A549 (cell line): ENCODE data around the gene TFPT. TPM values are rescaled to one million over a fixed set of nuclear protein-coding genes. Genes with fewer than 3 reads are reported as not detected.

ENCODE experiments used
- ATAC-seq, 2 experiments: fragments of 200-7000 bp in 1 of 2; fragments of >200 bp in 1 of 2; cut with Nextera tagmentation in 1 of 2; cut with Tn5 transposase in 1 of 2; 3 replicates each; pipeline versions ENCODE4 v1.8.0 to v1.9.1; 2018 to 2020; ENCODE audit warnings: mild to moderate bottlenecking in 1 of 2, moderate library complexity in 1 of 2
- CTCF ChIA-PET: fragments of 300-600 bp; sonication (Branson Sonifier 250); formaldehyde crosslinking; extraction: SDS; loops from one replicate; lab custom pipeline; 2021; ENCODE audit warnings: antibody characterized with exemption, inconsistent platforms; lab: Yijun Ruan, JAX
- POLR2A ChIA-PET: fragments of 350-600 bp; formaldehyde crosslinking; extraction: SDS; loops from one replicate; lab custom pipeline; 2021; ENCODE audit warnings: antibody characterized with exemption, inconsistent platforms; lab: Yijun Ruan, JAX
- DNase-seq, 2 experiments: peaks; one replicate each; pipeline versions ENCODE4 v3.0.0 to v3.0.0-alpha.2; 2011 to 2016; ENCODE audit warnings: low read depth in 1 of 2, low spot score in 1 of 2
- FAIRE-seq: peaks from 2 replicates; lab custom pipeline; 2011; peaks lifted over from hg19 to GRCh38; lab: Jason Lieb, UNC
- H3K27ac ChIP-seq, 2 experiments: fragments of >200 bp; sonication (Bioruptor Twin); formaldehyde crosslinking; 3 replicates each; pipeline ENCODE4 v1.5.1; 2016 to 2017
- H3K4me1 ChIP-seq: fragments of >200 bp; sonication (Bioruptor Twin); formaldehyde crosslinking; 3 replicates; pipeline ENCODE4 v1.6.1; 2016
- H3K4me2 ChIP-seq: fragments of >200 bp; sonication (Bioruptor Twin); formaldehyde crosslinking; 3 replicates; pipeline ENCODE4 v1.6.1; 2016
- H3K4me3 ChIP-seq: fragments of >200 bp; sonication (Bioruptor Twin); formaldehyde crosslinking; 3 replicates; pipeline ENCODE4 v1.5.1; 2016
- H3K9me3 ChIP-seq: fragments of >200 bp; sonication (Bioruptor Twin); formaldehyde crosslinking; 3 replicates; pipeline ENCODE4 v1.6.1; 2016
- CBX8 ChIP-seq: fragments of 200-600 bp; sonication (generic); IDR thresholded peaks from 2 replicates; pipeline ENCODE4 v1.6.1; 2016
- CHD2 ChIP-seq: fragments of 150-350 bp; IDR thresholded peaks from 2 replicates; pipeline ENCODE4 v1.6.1; 2014; ENCODE audit warnings: low read length; ENCODE audit not compliant: partially characterized antibody
- CHD4 ChIP-seq: fragments of 200-600 bp; sonication (generic); IDR thresholded peaks from 2 replicates; pipeline ENCODE4 v1.6.1; 2016; ENCODE audit warnings: antibody characterized with exemption, mild to moderate bottlenecking, borderline replicate concordance
- E2F6 ChIP-seq: IDR thresholded peaks from 2 replicates; pipeline ENCODE4 v1.6.1; 2012; ENCODE audit warnings: low read depth, borderline replicate concordance
- EHF ChIP-seq: fragments of 250-450 bp; sonication (Bioruptor Pico); IDR thresholded peaks from 2 replicates; pipeline ENCODE4 v1.5.0; 2020; ENCODE audit warnings: mild to moderate bottlenecking
- EHMT2 ChIP-seq: fragments of 200-600 bp; sonication (generic); IDR thresholded peaks from 2 replicates; pipeline ENCODE4 v1.6.1; 2016; ENCODE audit warnings: antibody characterized with exemption, low read depth, mild to moderate bottlenecking, moderate library complexity
- FOSB ChIP-seq: fragments of 250-450 bp; sonication (Bioruptor Pico); IDR thresholded peaks from 2 replicates; pipeline ENCODE4 v1.5.0; 2020; ENCODE audit warnings: mild to moderate bottlenecking, moderate library complexity
- FOSL2 ChIP-seq, 2 experiments: fragments of 450-650 bp in 1 of 2; fragments of >200 bp in 1 of 2; sonication (Bioruptor Twin) in 1 of 2; formaldehyde crosslinking; IDR thresholded peaks; 2 replicates each; pipeline versions ENCODE4 v1.5.0 to v1.6.1; 2016 to 2020; ENCODE audit warnings: mild to moderate bottlenecking in 1 of 2, moderate library complexity in 1 of 2
- FOXS1 ChIP-seq: fragments of 250-450 bp; sonication (Bioruptor Pico); IDR thresholded peaks from 2 replicates; pipeline ENCODE4 v1.5.0; 2020; ENCODE audit warnings: mild to moderate bottlenecking, moderate library complexity
- GATA3 ChIP-seq: IDR thresholded peaks from 2 replicates; pipeline ENCODE4 v1.6.1; 2012; ENCODE audit warnings: borderline replicate concordance
- HDAC2 ChIP-seq: fragments of 200-600 bp; sonication (generic); IDR thresholded peaks from 2 replicates; pipeline ENCODE4 v1.6.1; 2016
- HMGXB4 ChIP-seq: fragments of 250-450 bp; sonication (Bioruptor Pico); IDR thresholded peaks from 2 replicates; pipeline ENCODE4 v1.5.0; 2021; ENCODE audit warnings: mild to moderate bottlenecking, moderate library complexity, borderline replicate concordance
- JUNB ChIP-seq: fragments of >200 bp; sonication (Bioruptor Twin); formaldehyde crosslinking; IDR thresholded peaks from 2 replicates; pipeline ENCODE4 v1.6.1; 2016
- KDM1A ChIP-seq: fragments of 200-600 bp; sonication (generic); IDR thresholded peaks from 2 replicates; pipeline ENCODE4 v1.6.1; 2016; ENCODE audit warnings: low read depth, mild to moderate bottlenecking
- KDM5A ChIP-seq: fragments of 200-600 bp; sonication (generic); IDR thresholded peaks from 2 replicates; pipeline ENCODE4 v1.6.1; 2016; ENCODE audit warnings: antibody characterized with exemption, mild to moderate bottlenecking
- MAZ ChIP-seq: fragments of 150-350 bp; IDR thresholded peaks from 2 replicates; pipeline ENCODE4 v1.6.1; 2014; ENCODE audit warnings: antibody characterized with exemption, low read depth, low read length, borderline replicate concordance
- MYC ChIP-seq: IDR thresholded peaks from 2 replicates; pipeline ENCODE4 v1.6.1; 2012; ENCODE audit warnings: mild to moderate bottlenecking, inconsistent platforms, low read length, improper control_type of control experiment, borderline replicate concordance
- NFE2L2 ChIP-seq: fragments of 150-350 bp; conservative IDR thresholded peaks from 2 replicates; pipeline ENCODE4 v1.6.1; 2014; ENCODE audit warnings: low read length
- NPAS2 ChIP-seq: fragments of 250-450 bp; sonication (Bioruptor Pico); IDR thresholded peaks from 2 replicates; pipeline ENCODE4 v1.8.0; 2022; ENCODE audit warnings: mild to moderate bottlenecking, moderate library complexity, borderline replicate concordance
- NR3C1 ChIP-seq: fragments of >200 bp; sonication (Bioruptor Twin); formaldehyde crosslinking; IDR thresholded peaks from 3 replicates; pipeline ENCODE4 v1.6.1; 2017
- POLR2A ChIP-seq: IDR thresholded peaks from 2 replicates; pipeline ENCODE4 v1.6.1; 2012; ENCODE audit warnings: mild to moderate bottlenecking, low read length
- POLR2AphosphoS2 ChIP-seq: conservative IDR thresholded peaks from 2 replicates; pipeline ENCODE4 v1.6.1; 2012; ENCODE audit warnings: low read length, improper control_type of control experiment, inconsistent platforms
- RARB ChIP-seq: fragments of 250-450 bp; sonication (Bioruptor Pico); IDR thresholded peaks from 2 replicates; pipeline ENCODE4 v1.8.0; 2021; ENCODE audit warnings: mild to moderate bottlenecking, moderate library complexity
- RFX5 ChIP-seq: fragments of 450-650 bp; IDR thresholded peaks from 2 replicates; pipeline ENCODE4 v1.7.1; 2014; ENCODE audit warnings: antibody characterized with exemption, mild to moderate bottlenecking, moderate library complexity
- SREBF2 ChIP-seq: fragments of 450-650 bp; IDR thresholded peaks from 2 replicates; pipeline ENCODE4 v1.6.1; 2014; ENCODE audit warnings: mild to moderate bottlenecking, moderate library complexity
- TFCP2L1 ChIP-seq: fragments of 250-450 bp; sonication (Bioruptor Pico); IDR thresholded peaks from 2 replicates; pipeline ENCODE4 v1.5.0; 2021; ENCODE audit warnings: mild to moderate bottlenecking
- TP53 ChIP-seq: fragments of 250-450 bp; sonication (Bioruptor Pico); IDR thresholded peaks from 2 replicates; pipeline ENCODE4 v1.5.0; 2021; ENCODE audit warnings: mild to moderate bottlenecking, moderate library complexity
- WGBS: methylation state at CpG from one replicate; pipeline ENCODE4 v1.1.6; 2017; ENCODE audit errors: missing lambda C conversion rate; 5-methylcytosine and 5-hydroxymethylcytosine counted together
- polyA plus RNA-seq, 4 experiments: library from polyadenylated mRNA; depleted of rRNA in 3 of 4; stranded (reverse); fragments of >200 nt; fragmentation: RNase III in 1 of 4; extraction: RNeasy Plus Mini Kit Qiagen cat#74134 plus additional on column Dnase treatment in 1 of 4; gene quantifications; 2 replicates in 3 of 4; 3 replicates in 1 of 4; pipeline ENCODE4 v1.2.3, GENCODE V29; 2011 to 2017
- TF ChIP-seq, protein P1 (sequence below): fragments of >200 bp; sonication (Bioruptor Twin); formaldehyde crosslinking; IDR thresholded peaks from 3 replicates; pipeline ENCODE4 v1.5.1; 2016
- TF ChIP-seq, protein P2 (sequence below): fragments of 150-350 bp; IDR thresholded peaks from 2 replicates; pipeline ENCODE4 v1.6.1; 2014; ENCODE audit warnings: low read depth, mild to moderate bottlenecking, low read length

TFPT gene
- polyA plus RNA-seq, 2 of the 4 experiments (the other 2 are of a cell fraction): 16.1 to 26.1 TPM

- FAIRE-seq (no peak), ATAC-seq (no peak), DNase-seq (no peak)
- no peak overlapping the region for H3K4me2 ChIP-seq
- no peak overlapping the region for H3K27ac ChIP-seq
- WGBS: 85% methylated on average over 11 of the region's 11 CpGs
- no peaks in the 10 kb centered on the region for H3K9me3 ChIP-seq
- CTCF ChIA-PET: interaction anchor here (1.2 to 2.4 kb wide), 3 partner anchors 12 to 18 kb away, joined by 3 to 8 read pairs (median 4); partner anchors contain the start of gene CNOT3
- peaks cover 16% of the 10 kb centered on the region for H3K4me1 ChIP-seq
- POLR2A ChIA-PET: interaction anchor here (2.1 kb wide), 1 partner anchor 19 kb away, joined by 14 read pairs; the partner anchor contains the start of gene CNOT3
- TF ChIP-seq EHF (CRISPR knock-in tag) (no peak), FOSB (CRISPR knock-in tag) (no peak), SREBF2 (no peak), JUNB (no peak), NPAS2 (CRISPR knock-in tag) (no peak), POLR2AphosphoS2 (no peak), CHD4 (no peak)
- TF ChIP-seq, protein P1, sequence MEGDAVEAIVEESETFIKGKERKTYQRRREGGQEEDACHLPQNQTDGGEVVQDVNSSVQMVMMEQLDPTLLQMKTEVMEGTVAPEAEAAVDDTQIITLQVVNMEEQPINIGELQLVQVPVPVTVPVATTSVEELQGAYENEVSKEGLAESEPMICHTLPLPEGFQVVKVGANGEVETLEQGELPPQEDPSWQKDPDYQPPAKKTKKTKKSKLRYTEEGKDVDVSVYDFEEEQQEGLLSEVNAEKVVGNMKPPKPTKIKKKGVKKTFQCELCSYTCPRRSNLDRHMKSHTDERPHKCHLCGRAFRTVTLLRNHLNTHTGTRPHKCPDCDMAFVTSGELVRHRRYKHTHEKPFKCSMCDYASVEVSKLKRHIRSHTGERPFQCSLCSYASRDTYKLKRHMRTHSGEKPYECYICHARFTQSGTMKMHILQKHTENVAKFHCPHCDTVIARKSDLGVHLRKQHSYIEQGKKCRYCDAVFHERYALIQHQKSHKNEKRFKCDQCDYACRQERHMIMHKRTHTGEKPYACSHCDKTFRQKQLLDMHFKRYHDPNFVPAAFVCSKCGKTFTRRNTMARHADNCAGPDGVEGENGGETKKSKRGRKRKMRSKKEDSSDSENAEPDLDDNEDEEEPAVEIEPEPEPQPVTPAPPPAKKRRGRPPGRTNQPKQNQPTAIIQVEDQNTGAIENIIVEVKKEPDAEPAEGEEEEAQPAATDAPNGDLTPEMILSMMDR: no peak
- TF ChIP-seq, all 56 proteins: peak for 0
- H3K4me3 ChIP-seq: no peak overlapping the region
Measured at GRCh38 chr19:54156490-54156889, 41.0 kb upstream of the TFPT start.

DNA sequence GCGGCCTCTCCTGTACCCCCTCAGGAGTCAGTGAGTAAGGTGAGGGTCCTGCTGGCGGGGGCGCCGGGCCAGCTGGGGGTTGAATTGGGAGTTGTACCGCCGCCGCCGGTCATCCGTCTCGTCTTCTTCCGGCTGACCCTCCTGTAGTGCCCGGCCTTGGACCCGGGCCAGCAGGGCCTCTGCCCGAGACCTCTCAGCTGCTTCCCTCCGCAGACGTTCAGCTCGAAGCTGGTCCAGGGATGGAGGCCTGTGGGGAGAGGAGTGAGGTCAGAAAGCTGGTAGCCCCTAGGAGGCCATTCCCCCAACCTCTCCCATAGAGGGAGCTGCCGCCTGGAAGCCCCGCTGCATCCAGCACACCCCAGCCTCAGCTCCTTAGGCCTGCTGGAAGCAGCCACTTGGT, 40.2 kb upstream of the TFPT start:
- POLR2A ChIA-PET: interaction anchor here (2.1 kb wide), 1 partner anchor 18 kb away, joined by 14 read pairs; the partner anchor contains the start of gene CNOT3
- Histone ChIP-seq H3K9me3 (no peaks in the 10 kb centered on the region), H3K4me1 (peaks cover 13% of the 10 kb centered on the region), H3K27ac (no peak overlapping the region)
- FAIRE-seq: no peak
- WGBS: 95% methylated on average over 19 of the region's 19 CpGs
- CTCF ChIA-PET: interaction anchor here (1.2 to 2.4 kb wide), 3 partner anchors 12 to 18 kb away, joined by 3 to 8 read pairs (median 4); partner anchors contain the start of gene CNOT3
- no peak for ATAC-seq
- no peak for DNase-seq
- TF ChIP-seq SREBF2: no peak
- TF ChIP-seq E2F6: no peak
- no peak for TF ChIP-seq CBX8
- TF ChIP-seq MAZ: no peak
- TF ChIP-seq RFX5: no peak
- no peak for TF ChIP-seq EHF (CRISPR knock-in tag)
- no peak for TF ChIP-seq KDM5A
- no peak for TF ChIP-seq HDAC2
- TF ChIP-seq FOSB (CRISPR knock-in tag): no peak
- no peak for TF ChIP-seq TP53 (CRISPR knock-in tag)
- TF ChIP-seq RARB: no peak
- TF ChIP-seq, protein P2, sequence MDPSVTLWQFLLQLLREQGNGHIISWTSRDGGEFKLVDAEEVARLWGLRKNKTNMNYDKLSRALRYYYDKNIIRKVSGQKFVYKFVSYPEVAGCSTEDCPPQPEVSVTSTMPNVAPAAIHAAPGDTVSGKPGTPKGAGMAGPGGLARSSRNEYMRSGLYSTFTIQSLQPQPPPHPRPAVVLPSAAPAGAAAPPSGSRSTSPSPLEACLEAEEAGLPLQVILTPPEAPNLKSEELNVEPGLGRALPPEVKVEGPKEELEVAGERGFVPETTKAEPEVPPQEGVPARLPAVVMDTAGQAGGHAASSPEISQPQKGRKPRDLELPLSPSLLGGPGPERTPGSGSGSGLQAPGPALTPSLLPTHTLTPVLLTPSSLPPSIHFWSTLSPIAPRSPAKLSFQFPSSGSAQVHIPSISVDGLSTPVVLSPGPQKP: no peak
- TF ChIP-seq, all 56 proteins: peak for 0
- Histone ChIP-seq H3K4me3 (no peak overlapping the region), H3K4me2 (no peak overlapping the region)

- DNase-seq: no peak
- WGBS: 90% methylated on average over 18 of the region's 18 CpGs
- ChIA-PET CTCF (no interaction called here), POLR2A (interaction anchor here (2.1 kb wide), 2 partner anchors 18 kb away, joined by 10 to 14 read pairs; partner anchors contain the start of gene CNOT3)
- Histone ChIP-seq H3K4me3 (no peak overlapping the region), H3K4me2 (no peak overlapping the region), H3K9me3 (no peaks in the 10 kb centered on the region), H3K4me1 (peaks cover 10% of the 10 kb centered on the region), H3K27ac (no peak overlapping the region)
- no peak for ATAC-seq
- no peak for FAIRE-seq
- no peak for TF ChIP-seq MAZ
- TF ChIP-seq KDM5A: no peak
- TF ChIP-seq GATA3: no peak
- TF ChIP-seq NR3C1: no peak
- TF ChIP-seq EHMT2: no peak
- TF ChIP-seq POLR2A: no peak
- TF ChIP-seq FOSB (CRISPR knock-in tag): no peak
- TF ChIP-seq TFCP2L1 (CRISPR knock-in tag): no peak
- TF ChIP-seq KDM1A: no peak
- TF ChIP-seq FOXS1 (CRISPR knock-in tag): no peak
- TF ChIP-seq CHD2: no peak
- no peak for TF ChIP-seq MYC
- TF ChIP-seq FOSL2 (IDR thresholded peaks at IDR 0.05): no peak
- TF ChIP-seq FOSL2 (CRISPR knock-in tag; IDR thresholded peaks at IDR 0.05): no peak
- no peak for TF ChIP-seq HMGXB4 (CRISPR knock-in tag)
- no peak for TF ChIP-seq NFE2L2
Measured at GRCh38 chr19:54154603-54155345, 39.3 kb upstream of the TFPT start.
